ENCODE data around the gene PLLP. TPM values are rescaled to one million over a fixed set of nuclear protein-coding genes. Genes with fewer than 3 reads are reported as not detected.
A peak's percentile ranks its signal among the peaks of the same experiment; 100 is the strongest.

Gene PLLP
- total RNA-seq, 4 donors from 2014 or later: 58.4 to 241 (median 218) TPM

DNA sequence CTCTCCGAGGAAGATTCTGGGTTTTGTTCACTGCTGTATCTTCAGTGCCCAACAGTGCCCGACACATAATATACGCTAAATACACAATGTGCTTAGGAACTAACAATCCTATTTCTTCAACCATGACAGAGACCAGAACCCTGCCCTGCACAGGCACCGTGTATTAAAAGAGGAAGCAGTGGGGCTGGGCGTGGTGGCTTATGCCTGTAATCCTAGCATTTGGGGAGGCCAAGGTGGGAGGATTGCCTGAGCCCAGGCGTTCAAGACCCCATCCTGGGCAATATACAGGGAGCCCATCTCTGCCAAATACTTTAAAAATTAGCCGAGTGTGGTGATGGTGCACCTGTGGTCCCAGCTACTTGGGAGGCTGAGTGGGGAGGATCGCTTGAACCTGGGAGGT is 20.1 kb downstream of the PLLP start:
- 84 to 86% methylated on average over 8 of the region's 8 CpGs for WGBS, 2 donors
- intact Hi-C loops (cut with DNase I; ENCODE audit: low total_unique reads): no loop called here

DNA sequence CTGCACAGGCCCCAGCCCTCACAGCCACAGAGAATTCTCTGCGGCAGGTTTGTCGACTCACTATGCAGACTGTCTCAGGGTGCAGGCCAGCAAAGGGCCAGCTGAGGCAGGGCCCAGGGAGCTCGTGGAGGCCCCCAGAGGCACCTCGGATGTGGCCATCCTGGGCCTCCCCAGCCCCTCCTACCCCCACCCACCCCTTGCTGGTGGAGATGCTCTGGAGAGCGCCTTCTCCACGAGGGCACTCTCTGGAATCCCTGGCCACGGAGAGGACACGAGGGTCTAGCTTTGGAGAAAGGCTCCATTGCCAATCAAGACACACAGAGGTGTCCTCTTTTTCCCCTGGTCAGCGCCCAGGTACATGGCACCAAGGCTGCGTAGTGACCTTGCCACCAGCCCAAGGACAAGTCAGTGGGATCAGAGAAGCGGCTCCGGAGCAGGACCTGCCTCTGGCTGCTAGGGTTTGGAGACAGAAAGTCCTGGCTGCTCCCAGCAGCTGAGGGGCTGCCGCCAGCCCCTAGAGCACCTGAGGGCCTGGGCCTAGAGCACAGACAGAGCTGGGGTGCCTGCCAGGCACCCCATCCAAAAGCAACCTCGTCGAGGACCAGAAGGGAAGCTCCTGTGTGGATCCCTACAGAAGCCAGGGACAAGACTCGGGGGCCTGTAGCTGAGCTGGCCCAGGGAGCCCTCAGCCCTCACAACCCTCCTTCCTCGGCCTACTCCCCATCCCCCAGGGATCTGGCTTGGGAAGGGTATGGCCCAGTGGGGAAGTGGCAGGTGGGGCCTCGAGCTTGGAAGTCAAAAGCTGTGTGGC is 20.7 kb downstream of the PLLP start:
- TF ChIP-seq, protein P1, sequence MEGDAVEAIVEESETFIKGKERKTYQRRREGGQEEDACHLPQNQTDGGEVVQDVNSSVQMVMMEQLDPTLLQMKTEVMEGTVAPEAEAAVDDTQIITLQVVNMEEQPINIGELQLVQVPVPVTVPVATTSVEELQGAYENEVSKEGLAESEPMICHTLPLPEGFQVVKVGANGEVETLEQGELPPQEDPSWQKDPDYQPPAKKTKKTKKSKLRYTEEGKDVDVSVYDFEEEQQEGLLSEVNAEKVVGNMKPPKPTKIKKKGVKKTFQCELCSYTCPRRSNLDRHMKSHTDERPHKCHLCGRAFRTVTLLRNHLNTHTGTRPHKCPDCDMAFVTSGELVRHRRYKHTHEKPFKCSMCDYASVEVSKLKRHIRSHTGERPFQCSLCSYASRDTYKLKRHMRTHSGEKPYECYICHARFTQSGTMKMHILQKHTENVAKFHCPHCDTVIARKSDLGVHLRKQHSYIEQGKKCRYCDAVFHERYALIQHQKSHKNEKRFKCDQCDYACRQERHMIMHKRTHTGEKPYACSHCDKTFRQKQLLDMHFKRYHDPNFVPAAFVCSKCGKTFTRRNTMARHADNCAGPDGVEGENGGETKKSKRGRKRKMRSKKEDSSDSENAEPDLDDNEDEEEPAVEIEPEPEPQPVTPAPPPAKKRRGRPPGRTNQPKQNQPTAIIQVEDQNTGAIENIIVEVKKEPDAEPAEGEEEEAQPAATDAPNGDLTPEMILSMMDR (IDR thresholded peaks at IDR 0.05): no peak
- no peak for TF ChIP-seq POLR2A (IDR thresholded peaks at IDR 0.05)
- intact Hi-C loops (cut with DNase I; ENCODE audit: low total_unique reads): no loop called here
- 74 to 77% methylated on average over 13 to 18 of the region's 18 CpGs for WGBS, 2 donors
- H3K4me3 ChIP-seq (ENCODE audit: low read depth, poor library complexity, severe bottlenecking): no peak overlapping the region
- DNase-seq (ENCODE audit: low spot score in 2 of 2): no peak

More for the DNA sequence above, 20.1 kb downstream of the PLLP start:
- TF ChIP-seq, protein P1 (IDR thresholded peaks at IDR 0.05): no peak
- no peak for TF ChIP-seq POLR2A (IDR thresholded peaks at IDR 0.05)
- DNase-seq (ENCODE audit: low spot score in 2 of 2): no peak
- H3K4me3 ChIP-seq (ENCODE audit: low read depth, poor library complexity, severe bottlenecking): no peak overlapping the region

DNA sequence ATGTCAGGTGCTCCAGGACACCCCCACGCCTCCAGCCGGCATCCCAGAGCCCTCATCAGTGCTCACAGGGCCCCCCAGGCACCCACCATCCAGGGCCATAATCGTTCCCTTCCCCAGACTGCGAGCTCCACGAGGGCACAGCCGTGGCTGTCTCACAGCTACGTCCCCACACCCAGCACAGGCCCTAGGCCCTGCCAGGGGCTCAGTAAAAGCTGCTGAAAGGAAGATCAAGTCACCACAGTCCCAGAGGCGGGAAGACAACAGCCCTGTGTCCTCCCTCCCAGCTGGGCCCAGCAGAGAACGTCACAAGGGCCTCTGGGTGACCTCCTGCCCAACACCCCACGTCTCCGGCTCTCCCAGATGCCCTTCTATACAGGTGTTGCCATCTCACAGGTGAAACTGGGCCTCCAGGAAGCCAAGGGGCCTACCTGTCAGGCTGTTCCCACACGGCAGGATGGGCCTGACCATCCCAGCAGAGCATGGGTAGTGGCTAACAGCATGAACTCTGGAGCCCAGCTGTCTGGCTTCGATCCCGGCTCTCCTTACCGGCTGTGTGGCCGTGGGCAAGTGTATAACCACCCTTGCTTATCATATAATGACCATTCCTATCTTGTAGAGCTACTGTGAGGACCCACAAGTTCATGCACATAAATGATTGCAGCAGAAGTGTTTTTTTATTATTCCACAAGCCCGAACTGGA is 21.5 kb downstream of the PLLP start:
- H3K4me3 ChIP-seq (ENCODE audit: low read depth, poor library complexity, severe bottlenecking): no peak overlapping the region
- no peak for TF ChIP-seq POLR2A (IDR thresholded peaks at IDR 0.05)
- TF ChIP-seq, protein P1 (IDR thresholded peaks at IDR 0.05): no peak
- DNase-seq (ENCODE audit: low spot score in 2 of 2): no peak
- WGBS, 2 donors: 56 to 68% methylated on average over 12 to 17 of the region's 17 CpGs
- intact Hi-C loops (cut with DNase I; ENCODE audit: low total_unique reads): no loop called here

DNA sequence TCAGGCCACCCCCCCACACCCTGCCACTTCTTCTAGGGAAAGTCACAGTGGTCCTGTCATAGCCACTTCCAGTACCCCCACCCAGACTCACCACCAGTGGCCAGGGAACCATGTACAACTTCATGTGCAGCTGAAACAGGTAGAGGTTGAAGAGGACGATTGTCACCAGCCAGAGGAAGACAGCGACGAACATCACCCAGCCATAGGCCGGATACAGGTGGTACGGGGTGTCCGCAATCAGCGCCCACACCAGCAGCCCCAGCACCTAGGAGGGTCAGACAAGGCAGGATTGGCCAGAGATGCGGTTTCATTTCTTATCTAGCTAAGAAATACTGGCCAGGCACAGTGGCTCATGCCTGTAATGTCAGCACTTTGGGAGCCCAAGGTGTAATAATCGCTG is 22.7 kb downstream of the PLLP start:
- H3K4me3 ChIP-seq (ENCODE audit: low read depth, poor library complexity, severe bottlenecking): no peak overlapping the region
- DNase-seq (ENCODE audit: low spot score in 2 of 2): no peak
- intact Hi-C loops (cut with DNase I; ENCODE audit: low total_unique reads): no loop called here
- 94 to 96% methylated on average over 9 of the region's 9 CpGs for WGBS, 2 donors
- TF ChIP-seq, protein P1 (IDR thresholded peaks at IDR 0.05): no peak
- TF ChIP-seq POLR2A (IDR thresholded peaks at IDR 0.05): no peak

DNA sequence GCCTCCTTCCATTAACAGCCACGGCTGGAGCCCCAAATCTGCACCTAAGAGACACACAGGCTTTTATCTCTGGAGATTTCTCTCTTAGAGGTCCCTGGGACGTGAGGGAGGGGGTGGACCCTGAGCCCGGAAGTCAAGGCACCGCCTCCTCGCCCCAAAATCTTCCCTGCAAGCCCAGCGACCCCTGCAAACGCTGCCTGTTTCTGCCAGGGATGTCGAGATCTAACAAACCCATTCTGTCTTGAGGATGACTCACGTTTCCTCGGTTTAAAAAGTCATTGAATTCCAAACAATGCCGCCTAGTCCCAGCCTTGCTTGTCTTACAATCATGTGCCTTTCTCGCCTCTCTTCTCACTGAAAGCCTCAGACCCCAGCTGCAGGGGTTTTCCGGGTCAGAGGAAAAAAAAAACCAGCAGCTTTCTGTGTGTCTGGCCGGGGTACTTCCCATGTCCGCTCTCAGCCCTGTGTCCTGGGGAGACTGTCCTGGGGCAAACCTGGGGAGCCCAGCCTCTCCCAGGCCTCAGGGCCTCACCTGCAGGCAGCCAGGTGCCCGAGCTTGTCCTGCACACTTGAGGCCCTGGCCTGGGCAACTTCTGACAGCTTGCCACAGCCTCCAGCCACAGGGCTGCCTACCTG is 24.1 kb downstream of the PLLP start:
- peak in 1 of 2 donors; percentile 78 for DNase-seq (ENCODE audit: low spot score in 2 of 2)
- 22 to 24% methylated on average over 16 of the region's 16 CpGs for WGBS, 2 donors
- TF ChIP-seq, protein P1 (IDR thresholded peaks at IDR 0.05): no peak
- no peak for TF ChIP-seq POLR2A (IDR thresholded peaks at IDR 0.05)
- intact Hi-C loops (cut with DNase I; ENCODE audit: low total_unique reads): no loop called here
- no peak overlapping the region for H3K4me3 ChIP-seq (ENCODE audit: low read depth, poor library complexity, severe bottlenecking)

Data from lower leg skin (tissue), 4 donors.